HG03159 (cell line): ENCODE data around the gene PKDCC.
A peak's percentile ranks its signal among the peaks of the same experiment; 100 is the strongest.

ENCODE experiments used
- ATAC-seq: cut with Tn5 transposase; IDR thresholded peaks from one replicate; pipeline ENCODE4 v1.9.1; 2021; ENCODE audit warnings: mild to moderate bottlenecking, moderate library complexity; ENCODE audit not compliant: unreplicated experiment

Gene PKDCC

DNA sequence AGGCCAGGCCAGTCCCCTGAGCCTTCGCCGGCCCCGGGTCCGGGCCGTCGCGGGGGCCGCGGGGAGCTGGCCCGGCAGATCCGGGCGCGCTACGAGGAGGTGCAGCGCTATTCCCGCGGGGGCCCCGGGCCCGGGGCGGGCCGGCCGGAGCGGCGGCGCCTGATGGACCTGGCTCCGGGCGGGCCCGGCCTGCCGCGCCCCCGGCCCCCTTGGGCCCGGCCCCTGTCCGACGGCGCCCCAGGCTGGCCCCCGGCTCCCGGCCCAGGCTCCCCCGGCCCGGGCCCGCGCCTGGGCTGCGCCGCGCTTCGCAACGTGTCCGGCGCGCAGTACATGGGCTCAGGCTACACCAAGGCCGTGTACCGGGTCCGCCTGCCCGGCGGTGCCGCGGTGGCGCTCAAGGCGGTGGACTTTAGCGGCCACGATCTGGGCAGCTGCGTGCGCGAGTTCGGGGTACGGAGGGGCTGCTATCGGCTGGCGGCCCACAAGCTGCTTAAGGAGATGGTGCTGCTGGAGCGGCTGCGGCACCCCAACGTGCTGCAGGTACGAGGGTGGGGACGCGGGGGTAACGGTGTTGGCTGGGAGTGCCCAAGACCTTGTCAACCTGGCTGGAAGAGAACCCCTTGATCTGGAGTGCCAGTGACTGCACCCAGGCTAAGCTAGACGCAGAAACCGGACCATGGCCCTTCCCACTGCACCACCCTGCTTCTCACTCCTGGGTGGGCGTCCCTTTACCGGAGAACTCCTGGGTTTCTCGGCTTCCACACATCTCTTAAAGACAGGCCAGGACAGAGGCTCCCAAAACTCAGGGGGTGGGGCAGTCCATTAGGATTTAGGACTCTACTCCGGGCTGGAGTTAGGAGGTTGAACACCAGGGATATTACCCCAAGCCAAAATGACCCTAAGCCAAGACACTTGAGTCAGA is 739 bp downstream of the PKDCC start:
- peak; percentile 5 for ATAC-seq

DNA sequence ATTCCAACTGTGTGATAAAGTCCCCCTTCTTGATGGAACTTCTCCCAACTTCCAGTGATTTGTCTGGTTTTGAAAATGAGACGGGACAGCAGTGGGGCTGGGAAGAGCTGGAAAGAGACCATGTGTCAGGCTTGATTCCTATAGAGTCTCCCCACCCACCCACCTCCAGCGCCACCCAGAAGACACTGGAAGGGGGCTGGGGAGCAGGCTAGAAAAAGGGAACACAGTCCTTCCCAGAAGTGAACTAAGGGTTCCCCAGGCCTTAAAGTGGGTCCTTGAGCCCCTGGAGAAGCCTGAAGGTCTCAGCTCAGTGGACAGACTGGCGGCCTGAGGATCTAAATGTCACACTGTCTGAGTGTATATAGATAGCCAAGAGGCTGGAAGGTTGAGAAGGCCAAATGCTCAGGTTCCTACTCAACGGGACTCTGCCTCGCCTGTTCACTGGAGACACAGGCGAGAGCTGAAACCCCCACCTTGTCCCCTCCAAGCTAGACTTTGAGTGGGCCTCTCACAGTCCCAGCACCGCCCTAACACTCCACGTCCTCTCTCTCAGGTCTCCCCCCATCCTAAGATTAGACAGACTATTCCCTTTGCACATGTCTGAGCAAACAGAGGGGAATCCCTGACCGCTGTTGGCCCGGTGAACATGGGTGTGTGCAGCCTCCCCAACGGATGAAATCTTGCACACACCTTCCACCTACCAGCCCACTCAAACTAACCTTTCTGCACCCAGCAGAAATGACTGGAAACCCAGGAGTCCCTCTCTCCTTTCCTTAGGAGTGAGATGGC is 1.6 kb downstream of the PKDCC start:
- ATAC-seq = no peak

DNA sequence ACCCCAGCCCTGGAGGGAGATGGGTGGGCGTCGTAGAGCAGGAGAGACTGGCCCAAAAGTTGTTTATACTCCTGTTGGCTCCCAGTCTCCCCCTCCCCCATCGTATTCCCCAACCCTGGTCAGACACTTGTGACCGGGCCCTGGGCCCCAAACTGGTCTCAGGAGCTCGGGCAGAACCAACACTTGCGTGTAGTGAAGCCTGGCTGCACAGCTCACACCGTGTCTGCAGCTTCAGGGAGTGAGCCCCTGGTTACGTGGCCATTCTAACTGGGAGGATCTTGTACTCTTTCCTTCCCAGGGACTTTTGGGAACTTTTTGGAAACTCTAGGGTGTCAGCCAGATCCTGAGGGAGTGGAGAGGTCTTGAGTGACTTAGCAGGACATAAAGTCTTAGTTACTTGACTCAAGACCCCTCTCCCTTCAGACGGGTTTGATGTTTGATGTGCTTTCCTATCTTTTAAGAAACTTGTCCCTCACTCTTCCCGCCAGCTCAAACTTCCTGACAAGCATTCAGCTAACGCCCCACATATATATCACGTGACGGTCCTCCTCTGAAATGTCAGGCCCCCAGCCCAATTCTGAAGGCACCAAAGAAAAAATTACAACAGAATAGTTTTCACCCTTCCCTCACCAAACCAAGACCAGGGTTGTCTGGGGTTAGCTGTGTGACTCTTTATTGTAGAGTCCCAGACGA is 2.3 kb downstream of the PKDCC start:
- ATAC-seq = no peak

DNA sequence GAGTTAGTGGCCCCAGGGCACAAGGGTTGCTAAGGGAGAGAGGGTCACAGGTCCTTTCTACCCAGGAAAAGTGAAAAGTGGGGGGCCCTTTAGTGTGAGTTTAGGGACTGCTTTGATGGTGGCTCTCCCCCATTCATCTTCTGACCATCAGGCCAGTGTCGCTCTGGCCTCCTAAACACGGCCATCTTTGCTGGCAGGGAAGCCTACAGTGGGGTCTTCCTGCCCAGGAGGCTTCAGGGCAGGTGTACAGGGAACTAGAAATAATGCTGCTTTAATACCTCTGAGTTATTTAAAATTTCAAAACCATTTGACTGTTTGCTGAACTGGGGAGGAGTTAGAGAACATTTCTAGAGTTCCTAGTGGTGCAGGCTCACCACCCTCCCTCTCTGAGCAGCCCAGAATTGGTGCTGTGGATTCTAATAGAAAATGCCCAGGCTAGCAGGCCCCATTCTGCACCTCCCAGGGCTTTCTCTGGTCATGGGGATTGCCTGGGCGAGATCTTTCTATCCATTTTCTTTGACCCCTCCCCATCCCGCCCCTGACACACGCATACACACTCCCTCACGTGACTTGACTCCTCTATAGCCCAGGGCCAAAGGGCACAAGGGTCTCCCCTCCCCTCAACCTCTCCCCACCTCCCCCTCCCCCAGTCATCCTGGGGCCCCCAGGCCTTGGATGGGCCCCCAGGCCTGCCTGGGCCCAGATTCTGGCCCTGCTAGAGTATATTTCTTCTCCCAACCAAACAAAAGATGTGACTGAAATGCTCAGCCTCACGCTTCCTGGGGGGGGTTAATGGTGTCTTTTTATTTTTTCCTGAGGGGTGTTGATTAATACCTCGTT is 3.1 kb downstream of the PKDCC start:
- ATAC-seq = no peak

DNA sequence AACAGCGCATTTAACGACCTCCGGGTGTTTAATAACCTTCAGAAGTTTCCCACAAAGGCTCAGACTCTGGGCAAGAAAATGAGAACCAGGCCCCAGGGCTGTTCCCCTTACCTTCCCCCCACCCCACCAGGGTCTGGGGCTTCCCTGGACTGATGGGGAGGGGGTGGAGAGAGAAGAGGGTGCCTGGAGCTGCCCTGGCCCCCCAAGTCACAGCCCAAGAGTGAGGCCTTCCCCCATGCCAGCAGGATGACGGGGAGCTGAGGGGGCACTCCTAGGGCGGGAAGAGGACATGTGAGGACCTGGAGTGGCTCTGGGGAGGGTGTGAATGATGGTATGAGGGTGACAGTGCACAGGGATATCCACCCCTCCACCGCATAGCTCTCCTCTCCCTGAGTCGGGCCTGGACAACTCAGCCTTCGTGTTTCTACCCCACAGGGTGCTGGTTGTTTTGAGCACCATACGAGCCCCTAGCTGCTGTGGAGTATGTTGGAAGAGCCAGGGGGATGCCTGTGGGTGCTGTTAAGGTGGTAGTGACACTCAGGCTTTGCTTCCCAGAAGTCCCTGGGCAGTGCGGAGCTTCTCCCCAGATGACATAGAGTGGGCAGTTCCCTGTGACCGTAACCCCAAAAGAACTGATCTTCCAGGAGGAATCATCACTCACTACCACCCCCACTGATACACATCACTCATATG is 3.9 kb downstream of the PKDCC start:
- ATAC-seq = no peak

DNA sequence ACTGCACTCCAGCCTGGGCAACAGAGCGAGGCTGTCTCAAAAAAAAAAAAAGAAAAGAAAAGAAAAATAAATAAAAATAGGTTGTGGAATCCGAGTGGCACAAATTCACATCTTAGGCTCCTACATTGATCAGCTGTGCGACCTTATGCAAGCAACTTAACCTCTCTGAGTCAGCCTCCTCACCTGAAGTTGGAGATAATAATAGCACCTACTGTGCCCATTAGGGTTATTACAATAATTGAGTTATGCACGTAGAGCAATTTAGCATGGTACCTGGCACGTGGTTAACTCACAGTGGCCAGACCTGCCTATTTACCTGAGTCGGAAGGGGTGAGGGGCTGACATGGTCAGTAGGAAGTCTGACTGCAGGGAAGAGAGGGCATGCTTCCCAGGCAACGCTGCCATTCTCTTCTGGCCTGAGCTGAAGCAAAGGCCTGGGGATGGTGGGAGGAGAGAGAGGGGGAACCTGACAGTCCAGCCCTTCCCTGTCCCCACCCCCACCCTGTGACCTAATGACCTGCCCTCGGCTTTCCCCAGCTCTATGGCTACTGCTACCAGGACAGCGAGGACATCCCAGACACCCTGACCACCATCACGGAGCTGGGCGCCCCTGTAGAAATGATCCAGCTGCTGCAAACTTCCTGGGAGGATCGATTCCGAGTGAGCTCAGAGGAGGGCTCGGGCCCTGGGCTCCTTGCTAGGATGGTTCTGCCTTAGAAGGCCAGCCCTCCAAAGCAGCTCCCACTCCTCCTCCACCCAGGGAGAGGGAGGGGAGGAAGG is 5.1 kb downstream of the PKDCC start:
- no peak for ATAC-seq

DNA sequence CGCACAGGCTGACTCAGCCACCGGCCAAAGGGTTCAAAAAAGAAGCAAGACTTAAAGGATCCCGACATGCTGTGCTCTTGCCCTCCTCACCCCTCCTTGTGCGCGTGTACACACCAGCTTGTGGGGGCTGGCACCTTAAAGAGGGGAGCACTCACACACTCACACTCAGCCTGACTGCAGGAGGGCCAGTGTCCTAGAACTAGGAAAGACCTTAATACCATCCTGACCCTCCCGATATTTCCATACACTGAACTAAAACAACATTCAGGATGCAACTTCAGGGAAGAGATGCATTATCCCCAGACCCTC is 5.6 kb downstream of the PKDCC start:
- no peak for ATAC-seq

DNA sequence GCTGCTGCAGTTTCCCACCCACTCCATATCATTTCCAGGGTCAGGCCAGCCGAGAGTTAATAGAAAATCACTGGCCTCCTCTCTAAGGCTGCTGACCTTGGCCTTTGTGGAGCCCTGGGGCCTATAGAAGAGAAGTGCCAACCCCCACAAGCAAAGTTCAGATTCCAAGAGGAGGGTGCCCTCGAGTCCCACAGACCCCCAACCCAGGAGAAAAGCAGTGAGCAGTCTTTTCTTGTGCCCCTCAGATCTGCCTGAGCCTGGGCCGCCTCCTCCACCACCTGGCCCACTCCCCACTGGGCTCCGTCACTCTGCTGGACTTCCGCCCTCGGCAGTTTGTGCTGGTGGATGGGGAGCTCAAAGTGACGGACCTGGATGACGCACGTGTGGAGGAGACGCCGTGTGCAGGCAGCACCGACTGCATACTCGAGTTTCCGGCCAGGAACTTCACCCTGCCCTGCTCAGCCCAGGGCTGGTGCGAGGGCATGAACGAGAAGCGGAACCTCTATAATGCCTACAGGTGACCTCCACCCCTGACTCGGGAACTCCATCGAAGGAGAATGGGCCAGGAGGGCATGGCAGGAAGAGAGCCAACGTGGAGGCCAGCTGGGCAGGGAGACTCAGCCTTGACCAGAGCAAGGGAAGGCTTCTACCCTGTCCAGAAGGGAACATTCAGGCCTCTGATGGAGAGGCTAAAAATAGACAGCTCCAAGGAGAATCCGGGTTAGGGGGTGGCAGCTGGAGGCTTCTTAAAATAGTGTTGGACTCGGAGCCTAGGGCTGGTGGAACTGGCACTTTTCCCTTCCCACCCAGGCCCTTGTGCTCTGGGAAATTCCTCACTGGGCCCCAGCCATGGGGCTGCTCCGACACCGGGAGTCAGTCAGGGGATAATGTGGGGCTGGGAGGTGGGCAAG is 6.2 kb downstream of the PKDCC start:
- ATAC-seq = no peak

DNA sequence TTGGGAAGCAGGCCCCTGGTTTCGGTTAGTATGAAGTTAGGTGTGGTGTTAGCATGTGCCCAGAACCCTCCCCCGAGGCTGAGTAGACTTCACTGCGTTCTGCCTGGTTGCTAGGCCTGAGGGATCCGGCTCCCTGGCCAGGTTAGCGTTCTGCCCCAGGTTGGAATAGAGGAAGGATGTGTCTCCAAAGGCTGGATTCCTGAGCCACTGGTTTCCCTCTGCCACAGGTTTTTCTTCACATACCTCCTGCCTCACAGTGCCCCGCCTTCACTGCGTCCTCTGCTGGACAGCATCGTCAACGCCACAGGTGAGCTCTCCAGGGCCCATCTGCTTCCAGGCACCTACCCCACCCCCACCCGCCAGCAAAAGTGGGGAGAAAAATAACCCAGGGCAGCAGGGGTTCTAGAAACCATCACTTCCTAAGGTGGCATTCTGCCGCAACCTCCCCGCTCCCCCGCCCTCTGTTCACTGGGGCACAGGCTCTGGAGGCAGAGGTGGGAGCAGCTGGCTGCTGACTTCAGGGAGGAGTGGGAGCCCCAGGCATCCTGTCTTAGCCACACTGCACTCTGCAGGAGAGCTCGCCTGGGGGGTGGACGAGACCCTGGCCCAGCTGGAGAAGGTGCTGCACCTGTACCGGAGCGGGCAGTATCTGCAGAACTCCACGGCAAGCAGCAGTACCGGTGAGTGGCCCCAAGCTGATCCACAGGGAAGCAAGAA is 7.1 kb downstream of the PKDCC start:
- no peak for ATAC-seq

DNA sequence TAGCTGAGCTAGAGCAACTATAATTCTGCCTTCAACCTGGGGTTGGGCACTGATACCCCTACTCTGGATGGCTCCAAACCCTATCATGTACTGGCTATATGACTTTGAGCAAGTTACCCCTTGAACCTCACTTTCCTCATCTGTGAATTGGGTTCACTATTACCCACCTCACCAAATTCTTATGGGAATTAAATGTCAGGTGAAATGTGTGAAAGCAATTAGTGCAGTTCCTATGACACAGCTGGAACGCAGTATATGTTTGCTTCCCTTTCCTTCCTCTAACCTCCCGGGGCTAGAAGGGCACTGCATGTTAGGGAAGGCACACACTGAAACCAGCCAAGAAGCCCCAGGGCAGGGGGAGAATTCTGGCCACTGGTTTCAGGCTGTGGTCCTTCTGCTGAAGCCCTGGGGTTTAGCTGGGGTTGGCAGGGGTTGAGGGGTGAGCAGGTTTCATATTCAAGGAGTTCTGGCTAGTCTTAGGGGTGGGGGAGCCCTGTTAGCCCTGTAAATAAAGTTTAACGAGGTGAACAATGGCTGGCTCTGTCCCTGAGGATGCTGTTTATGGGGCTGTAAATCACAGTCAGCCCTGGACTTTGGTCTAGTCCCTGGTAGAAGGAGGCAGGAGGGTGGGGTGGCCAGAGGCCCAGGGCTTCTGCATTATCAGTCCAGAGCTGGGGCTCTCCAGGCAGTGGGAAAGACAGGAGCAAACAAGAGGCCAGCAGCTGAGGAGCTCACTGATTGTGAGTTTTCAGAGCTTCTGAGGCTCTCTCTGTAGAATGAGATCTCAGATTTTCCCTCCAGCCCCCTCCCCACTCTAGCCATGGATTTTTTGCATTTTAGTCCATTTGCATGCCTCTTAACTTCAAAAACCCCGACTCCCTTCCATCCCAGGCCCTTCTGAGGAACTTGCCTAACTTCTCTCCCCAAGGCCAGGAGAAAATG is 8.0 kb downstream of the PKDCC start:
- ATAC-seq = no peak

DNA sequence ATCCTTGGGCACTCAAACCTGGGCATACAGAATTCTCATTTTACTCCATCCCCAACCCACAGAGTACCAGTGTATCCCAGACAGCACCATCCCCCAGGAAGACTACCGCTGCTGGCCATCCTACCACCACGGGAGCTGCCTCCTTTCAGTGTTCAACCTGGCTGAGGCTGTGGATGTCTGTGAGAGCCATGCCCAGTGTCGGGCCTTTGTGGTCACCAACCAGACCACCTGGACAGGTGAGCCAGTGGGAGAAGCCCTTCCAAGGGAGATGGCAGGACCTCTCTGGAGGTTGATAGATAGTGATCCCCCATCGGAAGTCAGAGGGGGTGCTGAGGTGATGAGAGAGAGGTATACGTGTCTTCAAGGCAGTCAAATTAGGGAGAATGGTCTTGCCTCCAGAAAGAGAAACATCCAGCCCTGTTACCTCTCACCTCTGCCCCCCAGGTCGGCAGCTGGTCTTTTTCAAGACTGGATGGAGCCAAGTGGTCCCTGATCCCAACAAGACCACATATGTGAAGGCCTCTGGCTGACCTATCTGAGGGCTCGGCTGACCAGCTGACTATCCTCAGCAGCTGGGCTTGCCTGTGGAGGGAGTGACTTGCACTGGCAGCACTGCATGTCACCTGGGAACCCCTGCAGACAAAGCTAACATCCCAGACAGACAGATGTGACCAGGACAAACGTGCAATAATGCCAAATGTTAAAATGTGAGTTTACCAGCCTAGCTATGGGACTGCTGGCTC is 9.5 kb downstream of the PKDCC start:
- ATAC-seq = no peak

DNA sequence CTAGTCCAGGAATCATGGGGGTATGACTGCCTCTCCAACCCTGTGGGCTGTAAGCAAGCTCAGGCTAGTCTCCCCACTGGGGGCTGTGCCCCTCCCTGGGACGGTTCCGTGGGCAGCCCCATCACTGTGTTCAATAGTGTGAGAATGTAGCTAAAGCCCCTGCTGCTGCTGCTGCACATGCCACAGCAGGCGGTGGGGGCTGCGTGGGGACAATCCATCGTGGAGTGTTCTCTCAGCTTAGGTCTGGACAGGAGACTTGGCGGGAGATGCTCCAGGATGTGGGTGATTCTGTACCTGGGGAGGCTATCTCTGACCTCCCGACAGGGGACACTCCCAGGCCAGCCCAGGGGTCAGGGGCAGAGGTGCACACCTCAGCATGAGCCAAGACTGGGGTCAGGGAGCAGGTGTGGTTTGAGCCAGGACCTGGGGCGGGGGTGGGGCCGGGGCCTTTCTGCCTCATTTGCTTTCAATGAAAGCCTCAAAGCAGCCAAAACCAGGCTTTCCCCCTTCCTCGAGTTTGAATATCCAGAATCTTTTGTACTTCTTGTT is 10.2 kb downstream of the PKDCC start:
- ATAC-seq = no peak

DNA sequence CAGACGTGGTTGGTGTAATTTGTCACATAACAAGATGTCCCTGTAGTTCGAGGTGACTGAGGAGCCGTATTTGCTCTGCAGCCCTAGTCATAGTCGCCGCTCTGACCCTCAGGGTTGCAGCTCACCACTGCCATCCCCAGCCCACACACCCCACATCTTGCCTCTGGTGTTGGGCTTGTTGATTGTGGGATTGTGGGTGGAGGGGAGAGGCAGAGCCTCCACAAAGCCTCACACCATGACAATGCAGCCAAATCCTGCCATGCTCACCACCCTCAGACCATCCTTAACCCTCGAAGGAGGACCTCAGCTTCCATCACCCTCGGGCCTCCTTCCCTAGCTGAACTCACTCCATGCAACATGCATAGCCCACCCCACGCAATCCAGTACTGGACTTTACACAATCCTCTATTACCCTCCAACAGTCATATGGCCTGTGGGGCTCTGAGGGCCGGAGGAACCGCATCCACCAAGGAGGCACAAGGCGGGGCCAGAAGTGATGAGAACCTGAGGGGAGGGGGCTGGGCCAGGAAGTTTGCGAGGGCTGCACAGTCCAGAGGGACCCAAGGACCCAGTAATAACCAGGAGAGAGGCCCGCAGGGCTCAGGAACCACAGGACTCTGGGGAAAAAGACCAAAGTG is 11.6 kb downstream of the PKDCC start:
- ATAC-seq = no peak

DNA sequence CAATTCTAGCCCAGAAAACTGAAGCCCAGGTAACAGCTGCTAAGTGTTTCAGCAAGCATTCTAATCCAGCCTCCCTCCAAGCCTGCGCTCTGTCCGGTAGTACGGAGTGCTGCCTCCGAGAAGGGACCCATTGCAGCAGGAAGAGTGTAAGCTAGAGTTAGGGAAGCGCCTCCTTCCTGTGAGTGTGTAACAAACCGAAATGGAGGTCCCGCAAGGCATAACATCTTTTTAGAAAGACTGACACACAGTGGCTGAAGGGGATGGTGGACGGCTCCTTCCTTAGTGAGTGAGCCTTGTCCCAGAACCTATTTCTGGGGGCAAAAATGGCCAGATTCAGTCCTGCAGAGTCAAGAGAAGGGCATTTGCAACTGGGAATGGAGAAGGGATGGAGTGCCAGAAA is 12.2 kb downstream of the PKDCC start:
- ATAC-seq = no peak
